SK-N-SH (cell line): ENCODE results near the gene CSRNP2. TPM values are rescaled to one million over a fixed set of nuclear protein-coding genes. Genes with fewer than 3 reads are reported as not detected.

Source experiments
- CTCF ChIA-PET: fragments of 300-600, 350-600 bp; formaldehyde crosslinking; extraction: SDS; loops from one replicate; lab custom pipeline; 2021; lab: Yijun Ruan, JAX
- POLR2A ChIA-PET: fragments of 350-600 bp; sonication (Branson Sonifier 250); formaldehyde crosslinking; extraction: SDS; loops from one replicate; lab custom pipeline; 2020; ENCODE audit warnings: antibody characterized with exemption, inconsistent platforms; lab: Yijun Ruan, JAX
- DNase-seq: peaks from one replicate; pipeline ENCODE4 v3.0.0; 2012
- H2AFZ ChIP-seq: fragments of 200-600 bp; sonication (generic); 2 replicates; pipeline ENCODE4 v1.8.1; 2016; ENCODE audit warnings: antibody characterized with exemption, mild to moderate bottlenecking, low read depth
- H3F3A ChIP-seq: fragments of 200-600 bp; sonication (generic); replicated peaks from 2 replicates; pipeline ENCODE3; 2016; ENCODE audit warnings: antibody characterized with exemption, mild to moderate bottlenecking; ENCODE audit not compliant: insufficient read depth
- H3K27ac ChIP-seq, 2 experiments: fragments of 200-500 bp in 1 of 2; fragments of 200-600 bp in 1 of 2; sonication (Bioruptor generic) in 1 of 2; sonication (generic), shearing (Covaris generic) in 1 of 2; 2 replicates each; pipeline versions ENCODE4 v1.5.1 to v1.6.1; 2014 to 2016; ENCODE audit warnings: low read depth in 2 of 2, inconsistent platforms in 1 of 2, low read length in 1 of 2, mild to moderate bottlenecking in 1 of 2, mixed read lengths in 1 of 2
- H3K27me3 ChIP-seq: fragments of 200-600 bp; sonication (generic), shearing (Covaris generic); 2 replicates; pipeline ENCODE4 v1.6.1; 2016; ENCODE audit warnings: mixed run types; ENCODE audit not compliant: insufficient read depth
- H3K36me3 ChIP-seq, 2 experiments: fragments of 200-500 bp in 1 of 2; fragments of 200-600 bp in 1 of 2; sonication (Bioruptor generic) in 1 of 2; sonication (generic) in 1 of 2; replicated peaks in 1 of 2; 2 replicates each; pipeline versions ENCODE3 to v1.5.1; 2014 to 2016; ENCODE audit warnings: low read length in 1 of 2, mild to moderate bottlenecking in 1 of 2; ENCODE audit not compliant: insufficient read depth in 2 of 2, control insufficient read depth in 1 of 2
- H3K4me1 ChIP-seq, 2 experiments: fragments of 200-500 bp in 1 of 2; fragments of 200-600 bp in 1 of 2; sonication (Bioruptor generic) in 1 of 2; sonication (generic), shearing (Covaris generic) in 1 of 2; 2 replicates each; pipeline versions ENCODE4 v1.5.1 to v1.6.1; 2014 to 2016; ENCODE audit warnings: low read depth in 1 of 2, low read length in 1 of 2, mixed run types in 1 of 2; ENCODE audit not compliant: insufficient read depth in 2 of 2, control insufficient read depth in 1 of 2
- H3K4me2 ChIP-seq: fragments of 200-600 bp; sonication (generic), shearing (Covaris generic); 2 replicates; pipeline ENCODE4 v1.6.1; 2017; ENCODE audit warnings: mixed run types
- H3K4me3 ChIP-seq, 2 experiments: fragments of 200-500 bp in 1 of 2; fragments of 200-600 bp in 1 of 2; sonication (Bioruptor generic) in 1 of 2; sonication (generic), shearing (Covaris generic) in 1 of 2; 2 replicates each; pipeline versions ENCODE4 v1.5.1 to v1.8.1; 2014 to 2016; ENCODE audit warnings: low read depth in 2 of 2, inconsistent platforms in 1 of 2, low read length in 1 of 2, mild to moderate bottlenecking in 1 of 2, mixed read lengths in 1 of 2, moderate library complexity in 1 of 2
- H3K79me2 ChIP-seq: fragments of 200-600 bp; sonication (generic); 2 replicates; pipeline ENCODE4 v1.8.1; 2017; ENCODE audit warnings: mild to moderate bottlenecking; ENCODE audit not compliant: insufficient read depth
- H3K9ac ChIP-seq: fragments of 200-600 bp; sonication (generic); 2 replicates; pipeline ENCODE4 v1.6.1; 2017; ENCODE audit warnings: mixed run types
- H3K9me2 ChIP-seq: fragments of 200-600 bp; sonication (generic); 2 replicates; pipeline ENCODE4 v1.6.1; 2017; ENCODE audit warnings: mixed run types
- H3K9me3 ChIP-seq: fragments of 200-600 bp; sonication (generic); 2 replicates; pipeline ENCODE4 v1.6.1; 2017; ENCODE audit warnings: mixed run types, mild to moderate bottlenecking, moderate library complexity
- H4K20me1 ChIP-seq: fragments of 200-600 bp; sonication (generic); 2 replicates; pipeline ENCODE4 v1.6.1; 2017; ENCODE audit warnings: mild to moderate bottlenecking, mixed run types; ENCODE audit not compliant: insufficient read depth
- CHD2 ChIP-seq: fragments of 150-350 bp; IDR thresholded peaks from 2 replicates; pipeline ENCODE4 v1.6.1; 2018; ENCODE audit warnings: low read length; ENCODE audit not compliant: partially characterized antibody
- EP300 ChIP-seq, 2 experiments: IDR thresholded peaks; 2 replicates each; pipeline versions ENCODE4 v1.4.0 to v1.6.1; 2012; ENCODE audit warnings: borderline replicate concordance in 1 of 2, low read depth in 1 of 2, low read length in 1 of 2
- EZH2phosphoT487 ChIP-seq: fragments of 200-600 bp; sonication (generic); IDR thresholded peaks from 2 replicates; pipeline ENCODE4 v1.6.1; 2017; ENCODE audit warnings: low read depth, mixed run types, mild to moderate bottlenecking, antibody characterized with exemption, moderate library complexity, borderline replicate concordance
- FOSL2 ChIP-seq: IDR thresholded peaks from 2 replicates; pipeline ENCODE4 v1.4.0; 2012; ENCODE audit warnings: low read depth, mild to moderate bottlenecking, moderate library complexity, borderline replicate concordance
- FOXJ3 ChIP-seq: sonication (generic); formaldehyde crosslinking; IDR thresholded peaks from 2 replicates; pipeline ENCODE4 v1.5.1; 2020; ENCODE audit warnings: mild to moderate bottlenecking, missing genetic modification reagents
- FOXM1 ChIP-seq: IDR thresholded peaks from 2 replicates; pipeline ENCODE4 v1.4.0; 2012; ENCODE audit warnings: low read depth, mild to moderate bottlenecking
- GABPA ChIP-seq: IDR thresholded peaks from 2 replicates; pipeline ENCODE4 v1.4.0; 2012; ENCODE audit warnings: low read depth, mild to moderate bottlenecking
- JUND ChIP-seq: IDR thresholded peaks from 2 replicates; pipeline ENCODE4 v1.4.0; 2012
- MEF2A ChIP-seq: IDR thresholded peaks from 2 replicates; pipeline ENCODE4 v1.4.0; 2012; ENCODE audit warnings: low read depth, borderline replicate concordance
- POLR2AphosphoS5 ChIP-seq: IDR thresholded peaks from 2 replicates; pipeline ENCODE4 v1.6.1; 2012; ENCODE audit warnings: low read depth, low read length
- RFX5 ChIP-seq: IDR thresholded peaks from 2 replicates; pipeline ENCODE4 v1.6.1; 2012; ENCODE audit warnings: mild to moderate bottlenecking, improper control_type of control experiment, low read length
- RXRA ChIP-seq: IDR thresholded peaks from 2 replicates; pipeline ENCODE4 v1.4.0; 2012; ENCODE audit warnings: low read depth, mild to moderate bottlenecking, borderline replicate concordance
- SIN3A ChIP-seq: IDR thresholded peaks from 2 replicates; pipeline ENCODE4 v1.6.1; 2012; ENCODE audit warnings: low read depth, mild to moderate bottlenecking, low read length, moderate library complexity, borderline replicate concordance
- TAF1 ChIP-seq: IDR thresholded peaks from 2 replicates; pipeline ENCODE4 v1.6.1; 2012; ENCODE audit warnings: low read depth, mild to moderate bottlenecking, low read length, moderate library complexity, borderline replicate concordance
- TCF12 ChIP-seq: IDR thresholded peaks from 2 replicates; pipeline ENCODE4 v1.4.0; 2012
- TEAD4 ChIP-seq: IDR thresholded peaks from 2 replicates; pipeline ENCODE4 v1.4.0; 2012; ENCODE audit warnings: mild to moderate bottlenecking, borderline replicate concordance; ENCODE audit not compliant: insufficient read depth
- YY1 ChIP-seq: IDR thresholded peaks from 2 replicates; pipeline ENCODE4 v1.4.0; 2012; ENCODE audit warnings: low read depth, mild to moderate bottlenecking
- WGBS: methylation state at CpG from one replicate; pipeline ENCODE4 v1.1.6; 2017; ENCODE audit warnings: low lambda C conversion rate; 5-methylcytosine and 5-hydroxymethylcytosine counted together
- polyA plus RNA-seq, 3 experiments: library from polyadenylated mRNA; depleted of rRNA; stranded (reverse); fragments of >200 nt; gene quantifications; 2 replicates each; pipeline ENCODE4 v1.2.3, GENCODE V29; 2012
- TF ChIP-seq, protein P1 (sequence below): fragments of 200-600 bp; sonication (generic); IDR thresholded peaks from 2 replicates; pipeline ENCODE4 v1.6.1; 2017; ENCODE audit warnings: antibody characterized with exemption, mild to moderate bottlenecking, moderate library complexity
- TF ChIP-seq, protein P2 (sequence below): IDR thresholded peaks from 2 replicates; pipeline ENCODE4; 2012
- TF ChIP-seq, protein P3 (sequence below): fragments of 150-350 bp; IDR thresholded peaks from 2 replicates; pipeline ENCODE4 v1.6.1; 2016; ENCODE audit warnings: mild to moderate bottlenecking, low read depth, low read length
- TF ChIP-seq, protein P4 (sequence below): IDR thresholded peaks from 2 replicates; pipeline ENCODE4 v1.6.1; 2012; ENCODE audit warnings: mild to moderate bottlenecking, low read depth, low read length, moderate library complexity
- TF ChIP-seq, protein P5 (sequence below): fragments of 150-350 bp; IDR thresholded peaks from 2 replicates; pipeline ENCODE4 v1.6.1; 2017; ENCODE audit warnings: antibody characterized with exemption, low read length, low read depth, borderline replicate concordance

Gene CSRNP2
- polyA plus RNA-seq, 1 of the 3 experiments (the other 2 are of a cell fraction): 18.7 TPM

DNA sequence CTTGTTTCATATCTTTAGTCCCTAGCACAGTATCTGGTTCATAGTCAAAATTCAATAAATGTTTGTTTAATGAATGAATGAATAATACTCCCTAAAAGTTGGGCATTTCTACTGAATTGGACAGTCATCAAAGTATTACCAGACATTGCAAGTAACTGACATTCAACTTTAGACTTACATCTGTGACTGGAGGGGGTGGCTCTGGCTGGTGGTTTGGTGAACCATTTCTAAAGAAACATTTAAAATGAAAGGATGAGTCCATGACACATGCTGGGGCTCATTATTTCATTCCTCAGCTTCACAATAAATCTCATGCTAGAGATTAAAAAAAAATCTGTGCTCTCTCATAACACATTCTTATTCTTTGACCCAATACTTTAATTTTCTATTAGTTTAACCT lies 20.6 kb upstream of the CSRNP2 start:
- H3K4me2 ChIP-seq: no peak overlapping the region
- no peaks in the 10 kb centered on the region for H3K9me2 ChIP-seq
- DNase-seq: no peak
- no peaks in the 10 kb centered on the region for H3K4me1 ChIP-seq
- no peak overlapping the region for H3K9ac ChIP-seq
- no peak for TF ChIP-seq CHD2
- no peak for TF ChIP-seq JUND
- no peak for TF ChIP-seq TEAD4
- TF ChIP-seq, protein P1, sequence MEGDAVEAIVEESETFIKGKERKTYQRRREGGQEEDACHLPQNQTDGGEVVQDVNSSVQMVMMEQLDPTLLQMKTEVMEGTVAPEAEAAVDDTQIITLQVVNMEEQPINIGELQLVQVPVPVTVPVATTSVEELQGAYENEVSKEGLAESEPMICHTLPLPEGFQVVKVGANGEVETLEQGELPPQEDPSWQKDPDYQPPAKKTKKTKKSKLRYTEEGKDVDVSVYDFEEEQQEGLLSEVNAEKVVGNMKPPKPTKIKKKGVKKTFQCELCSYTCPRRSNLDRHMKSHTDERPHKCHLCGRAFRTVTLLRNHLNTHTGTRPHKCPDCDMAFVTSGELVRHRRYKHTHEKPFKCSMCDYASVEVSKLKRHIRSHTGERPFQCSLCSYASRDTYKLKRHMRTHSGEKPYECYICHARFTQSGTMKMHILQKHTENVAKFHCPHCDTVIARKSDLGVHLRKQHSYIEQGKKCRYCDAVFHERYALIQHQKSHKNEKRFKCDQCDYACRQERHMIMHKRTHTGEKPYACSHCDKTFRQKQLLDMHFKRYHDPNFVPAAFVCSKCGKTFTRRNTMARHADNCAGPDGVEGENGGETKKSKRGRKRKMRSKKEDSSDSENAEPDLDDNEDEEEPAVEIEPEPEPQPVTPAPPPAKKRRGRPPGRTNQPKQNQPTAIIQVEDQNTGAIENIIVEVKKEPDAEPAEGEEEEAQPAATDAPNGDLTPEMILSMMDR: no peak
- no peak for TF ChIP-seq FOXJ3
- TF ChIP-seq, protein P2, sequence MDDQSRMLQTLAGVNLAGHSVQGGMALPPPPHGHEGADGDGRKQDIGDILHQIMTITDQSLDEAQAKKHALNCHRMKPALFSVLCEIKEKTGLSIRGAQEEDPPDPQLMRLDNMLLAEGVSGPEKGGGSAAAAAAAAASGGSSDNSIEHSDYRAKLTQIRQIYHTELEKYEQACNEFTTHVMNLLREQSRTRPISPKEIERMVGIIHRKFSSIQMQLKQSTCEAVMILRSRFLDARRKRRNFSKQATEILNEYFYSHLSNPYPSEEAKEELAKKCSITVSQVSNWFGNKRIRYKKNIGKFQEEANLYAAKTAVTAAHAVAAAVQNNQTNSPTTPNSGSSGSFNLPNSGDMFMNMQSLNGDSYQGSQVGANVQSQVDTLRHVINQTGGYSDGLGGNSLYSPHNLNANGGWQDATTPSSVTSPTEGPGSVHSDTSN: no peak
- TF ChIP-seq FOXM1: no peak
- TF ChIP-seq SIN3A: no peak
- TF ChIP-seq RFX5: no peak
- TF ChIP-seq TCF12: no peak
- TF ChIP-seq EP300 (IDR thresholded peaks at IDR 0.05; ENCODE audit: borderline replicate concordance in 1 of 2, low read depth in 1 of 2, low read length in 1 of 2): no peak
- TF ChIP-seq FOSL2: no peak
- TF ChIP-seq EZH2phosphoT487: no peak
- TF ChIP-seq, protein P3, sequence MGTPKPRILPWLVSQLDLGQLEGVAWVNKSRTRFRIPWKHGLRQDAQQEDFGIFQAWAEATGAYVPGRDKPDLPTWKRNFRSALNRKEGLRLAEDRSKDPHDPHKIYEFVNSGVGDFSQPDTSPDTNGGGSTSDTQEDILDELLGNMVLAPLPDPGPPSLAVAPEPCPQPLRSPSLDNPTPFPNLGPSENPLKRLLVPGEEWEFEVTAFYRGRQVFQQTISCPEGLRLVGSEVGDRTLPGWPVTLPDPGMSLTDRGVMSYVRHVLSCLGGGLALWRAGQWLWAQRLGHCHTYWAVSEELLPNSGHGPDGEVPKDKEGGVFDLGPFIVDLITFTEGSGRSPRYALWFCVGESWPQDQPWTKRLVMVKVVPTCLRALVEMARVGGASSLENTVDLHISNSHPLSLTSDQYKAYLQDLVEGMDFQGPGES: no peak
- TF ChIP-seq RXRA: no peak
- no peaks in the 10 kb centered on the region for H3K79me2 ChIP-seq
- H3K9me3 ChIP-seq: no peaks in the 10 kb centered on the region
- no peak overlapping the region for H3K27ac ChIP-seq
- no peak overlapping the region for H3K4me3 ChIP-seq
- H2AFZ ChIP-seq: no peak overlapping the region
- CTCF ChIA-PET: no interaction called here
- no peaks in the 10 kb centered on the region for H3K27me3 ChIP-seq
- H3K36me3 ChIP-seq: peaks cover 51 to 70% of the 10 kb centered on the region in 2 experiments
- H4K20me1 ChIP-seq: no peaks in the 10 kb centered on the region
- POLR2A ChIA-PET: no interaction called here
- no peaks in the 10 kb centered on the region for H3F3A ChIP-seq

DNA sequence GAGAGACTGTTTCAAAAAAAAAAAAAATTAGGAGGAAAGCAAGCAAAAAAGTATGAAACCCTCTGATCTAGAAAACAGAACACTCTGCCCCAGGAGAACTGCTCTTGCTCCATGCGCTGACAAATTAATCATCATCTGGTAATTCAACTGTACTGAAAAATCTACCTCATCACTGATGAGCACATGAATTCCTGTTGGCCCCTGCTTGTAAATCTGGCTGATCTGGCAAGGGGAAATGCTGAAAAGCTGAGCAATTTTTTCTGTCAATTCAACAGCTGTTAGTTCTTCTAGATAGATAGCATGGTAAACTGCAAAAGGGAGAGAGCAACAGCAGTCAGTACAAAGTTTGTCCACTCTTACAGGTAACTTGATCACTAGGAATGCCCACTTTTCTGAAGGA lies 15.2 kb upstream of the CSRNP2 start:
- Histone ChIP-seq H3K79me2 (no peaks in the 10 kb centered on the region), H3K9ac (no peak overlapping the region), H3F3A (peaks cover 5% of the 10 kb centered on the region), H3K9me3 (no peaks in the 10 kb centered on the region), H4K20me1 (no peaks in the 10 kb centered on the region), H3K4me1 (no peaks in the 10 kb centered on the region), H3K9me2 (no peaks in the 10 kb centered on the region), H3K27ac (no peak overlapping the region), H3K36me3 (peaks cover 50 to 67% of the 10 kb centered on the region in 2 experiments), H3K4me3 (no peak overlapping the region), H3K27me3 (no peaks in the 10 kb centered on the region), H2AFZ (no peak overlapping the region), H3K4me2 (no peak overlapping the region)
- ChIA-PET POLR2A (interaction anchor here (0.6 kb wide), 1 partner anchor 9 kb away, joined by 4 read pairs; no protein-coding TSS in a partner anchor), CTCF (interaction anchor here (0.8 kb wide), 1 partner anchor 242 kb away, joined by 3 read pairs; no protein-coding TSS in a partner anchor)
- DNase-seq: no peak
- WGBS: 100% methylated on average over 1 of the region's 1 CpG
- TF ChIP-seq YY1 (no peak), GABPA (no peak), FOXJ3 (no peak), TAF1 (no peak), FOSL2 (no peak), POLR2AphosphoS5 (no peak), MEF2A (no peak)
- TF ChIP-seq, protein P4, sequence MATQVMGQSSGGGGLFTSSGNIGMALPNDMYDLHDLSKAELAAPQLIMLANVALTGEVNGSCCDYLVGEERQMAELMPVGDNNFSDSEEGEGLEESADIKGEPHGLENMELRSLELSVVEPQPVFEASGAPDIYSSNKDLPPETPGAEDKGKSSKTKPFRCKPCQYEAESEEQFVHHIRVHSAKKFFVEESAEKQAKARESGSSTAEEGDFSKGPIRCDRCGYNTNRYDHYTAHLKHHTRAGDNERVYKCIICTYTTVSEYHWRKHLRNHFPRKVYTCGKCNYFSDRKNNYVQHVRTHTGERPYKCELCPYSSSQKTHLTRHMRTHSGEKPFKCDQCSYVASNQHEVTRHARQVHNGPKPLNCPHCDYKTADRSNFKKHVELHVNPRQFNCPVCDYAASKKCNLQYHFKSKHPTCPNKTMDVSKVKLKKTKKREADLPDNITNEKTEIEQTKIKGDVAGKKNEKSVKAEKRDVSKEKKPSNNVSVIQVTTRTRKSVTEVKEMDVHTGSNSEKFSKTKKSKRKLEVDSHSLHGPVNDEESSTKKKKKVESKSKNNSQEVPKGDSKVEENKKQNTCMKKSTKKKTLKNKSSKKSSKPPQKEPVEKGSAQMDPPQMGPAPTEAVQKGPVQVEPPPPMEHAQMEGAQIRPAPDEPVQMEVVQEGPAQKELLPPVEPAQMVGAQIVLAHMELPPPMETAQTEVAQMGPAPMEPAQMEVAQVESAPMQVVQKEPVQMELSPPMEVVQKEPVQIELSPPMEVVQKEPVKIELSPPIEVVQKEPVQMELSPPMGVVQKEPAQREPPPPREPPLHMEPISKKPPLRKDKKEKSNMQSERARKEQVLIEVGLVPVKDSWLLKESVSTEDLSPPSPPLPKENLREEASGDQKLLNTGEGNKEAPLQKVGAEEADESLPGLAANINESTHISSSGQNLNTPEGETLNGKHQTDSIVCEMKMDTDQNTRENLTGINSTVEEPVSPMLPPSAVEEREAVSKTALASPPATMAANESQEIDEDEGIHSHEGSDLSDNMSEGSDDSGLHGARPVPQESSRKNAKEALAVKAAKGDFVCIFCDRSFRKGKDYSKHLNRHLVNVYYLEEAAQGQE: no peak
- TF ChIP-seq, protein P5, sequence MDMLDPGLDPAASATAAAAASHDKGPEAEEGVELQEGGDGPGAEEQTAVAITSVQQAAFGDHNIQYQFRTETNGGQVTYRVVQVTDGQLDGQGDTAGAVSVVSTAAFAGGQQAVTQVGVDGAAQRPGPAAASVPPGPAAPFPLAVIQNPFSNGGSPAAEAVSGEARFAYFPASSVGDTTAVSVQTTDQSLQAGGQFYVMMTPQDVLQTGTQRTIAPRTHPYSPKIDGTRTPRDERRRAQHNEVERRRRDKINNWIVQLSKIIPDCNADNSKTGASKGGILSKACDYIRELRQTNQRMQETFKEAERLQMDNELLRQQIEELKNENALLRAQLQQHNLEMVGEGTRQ: no peak
